WTC11 (cell line): Measurements from ENCODE around the gene IGSF9B. TPM values are rescaled to one million over a fixed set of nuclear protein-coding genes. Genes with fewer than 3 reads are reported as not detected.

Source experiments
- ATAC-seq: fragments of 200-7000 bp; cut with Tn5 transposase; 2 replicates; pipeline ENCODE4 v1.10.0; 2021; ENCODE audit warnings: mild to moderate bottlenecking, moderate library complexity
- CTCF ChIA-PET: fragments of 300-600 bp; sonication (Branson Sonifier 250); formaldehyde crosslinking; loops from one replicate; lab custom pipeline; 2021; ENCODE audit warnings: antibody characterized with exemption; lab: Charles Lee
- POLR2A ChIA-PET: fragments of 350-600 bp; sonication (Branson Sonifier 250); formaldehyde crosslinking; loops from one replicate; lab custom pipeline; 2021; ENCODE audit warnings: antibody characterized with exemption; lab: Charles Lee
- DNase-seq: peaks from one replicate; pipeline ENCODE4 v3.0.0; 2021; ENCODE audit warnings: low spot score
- H3K27ac Mint-ChIP-seq: 2 replicates; pipeline ENCODE4 v1.8.0; 2021; ENCODE audit warnings: mixed read lengths
- H3K27me3 Mint-ChIP-seq: 2 replicates; pipeline ENCODE4 v1.8.0; 2021; ENCODE audit warnings: low read depth, mild to moderate bottlenecking, moderate library complexity, mixed read lengths
- H3K36me3 Mint-ChIP-seq: 2 replicates; pipeline ENCODE4 v1.8.0; 2021; ENCODE audit warnings: mixed read lengths
- H3K4me1 Mint-ChIP-seq: 2 replicates; pipeline ENCODE4 v1.8.0; 2022; ENCODE audit warnings: mixed read lengths
- H3K4me3 Mint-ChIP-seq: 2 replicates; pipeline ENCODE4 v1.8.0; 2021; ENCODE audit warnings: mild to moderate bottlenecking, moderate library complexity, mixed read lengths
- H3K9me3 Mint-ChIP-seq: 2 replicates; pipeline ENCODE4 v1.8.0; 2021; ENCODE audit warnings: mixed read lengths
- AR ChIP-seq: fragments of 250-450 bp; sonication (Bioruptor Pico); IDR thresholded peaks from 2 replicates; pipeline ENCODE4 v1.9.0; 2021; ENCODE audit warnings: mild to moderate bottlenecking
- ATF2 ChIP-seq: sonication (generic); formaldehyde crosslinking; IDR thresholded peaks from 2 replicates; pipeline ENCODE4 v1.8.1; 2022; ENCODE audit warnings: low read depth, missing genetic modification reagents, borderline replicate concordance
- CBFB ChIP-seq: sonication (generic); formaldehyde crosslinking; IDR thresholded peaks from 2 replicates; pipeline ENCODE4 v1.8.1; 2022; ENCODE audit warnings: mild to moderate bottlenecking, low read depth, missing genetic modification reagents
- CREM ChIP-seq: sonication (generic); formaldehyde crosslinking; IDR thresholded peaks from 2 replicates; pipeline ENCODE4 v1.8.1; 2022; ENCODE audit warnings: mild to moderate bottlenecking, missing genetic modification reagents, moderate library complexity
- ELF4 ChIP-seq: sonication (generic); formaldehyde crosslinking; IDR thresholded peaks from 2 replicates; pipeline ENCODE4 v1.8.1; 2022; ENCODE audit warnings: low read depth, mild to moderate bottlenecking, moderate library complexity, missing genetic modification reagents
- FOXK1 ChIP-seq: sonication (generic); formaldehyde crosslinking; IDR thresholded peaks from 2 replicates; pipeline ENCODE4 v1.8.0; 2022; ENCODE audit warnings: mild to moderate bottlenecking, moderate library complexity, missing genetic modification reagents
- GRHL2 ChIP-seq: fragments of 250-450 bp; sonication (Bioruptor Pico); IDR thresholded peaks from 2 replicates; pipeline ENCODE4 v1.8.0; 2022; ENCODE audit warnings: mild to moderate bottlenecking, moderate library complexity; ENCODE audit not compliant: insufficient replicate concordance, severe bottlenecking
- JAZF1 ChIP-seq: fragments of 250-450 bp; sonication (Bioruptor Pico); IDR thresholded peaks from 2 replicates; pipeline ENCODE4 v1.9.0; 2021; ENCODE audit warnings: moderate library complexity, mild to moderate bottlenecking, inconsistent platforms
- NR1H2 ChIP-seq: sonication (generic); formaldehyde crosslinking; IDR thresholded peaks from 2 replicates; pipeline ENCODE4 v1.9.0; 2021; ENCODE audit warnings: mild to moderate bottlenecking, moderate library complexity, missing genetic modification reagents
- PRDM15 ChIP-seq: sonication (generic); formaldehyde crosslinking; IDR thresholded peaks from 2 replicates; pipeline ENCODE4 v1.8.0; 2022; ENCODE audit warnings: missing genetic modification reagents
- PRRX2 ChIP-seq: fragments of 250-450 bp; sonication (Bioruptor Pico); IDR thresholded peaks from 2 replicates; pipeline ENCODE4 v1.8.0; 2021; ENCODE audit warnings: mild to moderate bottlenecking
- SMAD4 ChIP-seq: sonication (generic); formaldehyde crosslinking; IDR thresholded peaks from 2 replicates; pipeline ENCODE4 v1.8.0; 2022; ENCODE audit warnings: mild to moderate bottlenecking, missing genetic modification reagents
- SOX15 ChIP-seq: fragments of 250-450 bp; sonication (Bioruptor Pico); IDR thresholded peaks from 2 replicates; pipeline ENCODE4 v1.9.0; 2021; ENCODE audit warnings: mild to moderate bottlenecking
- STAT6 ChIP-seq: sonication (generic); formaldehyde crosslinking; conservative IDR thresholded peaks from 2 replicates; pipeline ENCODE4 v1.8.1; 2023; ENCODE audit warnings: mild to moderate bottlenecking, low read depth, missing genetic modification reagents, moderate library complexity
- TP53 ChIP-seq: sonication (generic); formaldehyde crosslinking; IDR thresholded peaks from 2 replicates; pipeline ENCODE4 v1.8.1; 2023; ENCODE audit warnings: mild to moderate bottlenecking, missing genetic modification reagents
- ZNF121 ChIP-seq: sonication (generic); formaldehyde crosslinking; IDR thresholded peaks from 2 replicates; pipeline ENCODE4 v1.8.0; 2023; ENCODE audit warnings: missing genetic modification reagents
- ZNF138 ChIP-seq: sonication (generic); formaldehyde crosslinking; conservative IDR thresholded peaks from 2 replicates; pipeline ENCODE4 v1.8.1; 2022; ENCODE audit warnings: mild to moderate bottlenecking, moderate library complexity, missing genetic modification reagents
- ZNF219 ChIP-seq: sonication (generic); formaldehyde crosslinking; IDR thresholded peaks from 2 replicates; pipeline ENCODE4 v1.8.0; 2023; ENCODE audit warnings: missing genetic modification reagents, mild to moderate bottlenecking, borderline replicate concordance
- ZNF232 ChIP-seq: sonication (generic); formaldehyde crosslinking; IDR thresholded peaks from 2 replicates; pipeline ENCODE4 v1.8.0; 2022; ENCODE audit warnings: mild to moderate bottlenecking, missing genetic modification reagents
- ZNF281 ChIP-seq: sonication (generic); formaldehyde crosslinking; IDR thresholded peaks from 2 replicates; pipeline ENCODE4 v1.8.0; 2023; ENCODE audit warnings: mild to moderate bottlenecking, missing genetic modification reagents
- ZNF396 ChIP-seq: fragments of 250-450 bp; sonication (Bioruptor Pico); IDR thresholded peaks from 2 replicates; pipeline ENCODE4 v1.8.0; 2021; ENCODE audit warnings: mild to moderate bottlenecking, moderate library complexity, borderline replicate concordance
- ZNF416 ChIP-seq: fragments of 250-450 bp; sonication (Bioruptor Pico); IDR thresholded peaks from 2 replicates; pipeline ENCODE4 v1.9.0; 2021; ENCODE audit warnings: mild to moderate bottlenecking, inconsistent platforms
- ZNF423 ChIP-seq: fragments of 250-450 bp; sonication (Bioruptor Pico); IDR thresholded peaks from 2 replicates; pipeline ENCODE4 v2.1.2; 2022; ENCODE audit warnings: mild to moderate bottlenecking, moderate library complexity
- total RNA-seq: library from RNA; stranded (reverse); gene quantifications from 3 replicates; pipeline ENCODE4 v1.2.3, GENCODE V29; 2021

The IGSF9B gene
- total RNA-seq, 1 experiment from 2014 or later: 52.7 TPM

GRCh38 chr11:133926466-133927246 is 30.1 kb downstream of the IGSF9B start:
- DNase-seq (no peak), ATAC-seq (no peak)
- Mint-ChIP-seq H3K4me3 (no peak overlapping the region), H3K27me3 (no peaks in the 10 kb centered on the region), H3K27ac (no peak overlapping the region), H3K4me1 (peaks cover 7% of the 10 kb centered on the region), H3K9me3 (no peaks in the 10 kb centered on the region), H3K36me3 (peaks cover 35% of the 10 kb centered on the region)
- TF ChIP-seq FOXK1 (CRISPR knock-in tag) (no peak), JAZF1 (CRISPR knock-in tag) (no peak), ATF2 (CRISPR knock-in tag) (no peak), GRHL2 (CRISPR knock-in tag) (no peak), ZNF281 (no peak), ZNF121 (no peak), ZNF423 (CRISPR knock-in tag) (no peak), ZNF219 (CRISPR knock-in tag) (no peak), CBFB (CRISPR knock-in tag) (no peak), ZNF396 (CRISPR knock-in tag) (no peak), PRRX2 (no peak), SOX15 (CRISPR knock-in tag) (no peak)
- ChIA-PET CTCF (interaction anchor here (1.3 to 2.7 kb wide), 11 partner anchors 9 to 172 kb away, joined by 3 to 37 read pairs (median 11); no protein-coding TSS in a partner anchor), POLR2A (no interaction called here)

- ChIA-PET POLR2A (no interaction called here), CTCF (no interaction called here)
- Mint-ChIP-seq H3K4me3 (no peak overlapping the region), H3K9me3 (no peaks in the 10 kb centered on the region), H3K4me1 (peaks cover 7% of the 10 kb centered on the region), H3K27ac (no peak overlapping the region), H3K36me3 (peaks cover 41% of the 10 kb centered on the region), H3K27me3 (no peaks in the 10 kb centered on the region)
- no peak for ATAC-seq
- no peak for DNase-seq
- TF ChIP-seq ZNF232 (CRISPR knock-in tag) (no peak), SOX15 (CRISPR knock-in tag) (no peak), CREM (CRISPR knock-in tag) (no peak), ZNF121 (no peak), TP53 (CRISPR knock-in tag) (no peak), ZNF138 (CRISPR knock-in tag) (no peak), ZNF416 (CRISPR knock-in tag) (no peak), AR (CRISPR knock-in tag) (no peak), ELF4 (CRISPR knock-in tag) (no peak), PRDM15 (CRISPR knock-in tag) (no peak), STAT6 (no peak), NR1H2 (CRISPR knock-in tag) (no peak), SMAD4 (CRISPR knock-in tag) (no peak)
Observed at GRCh38 chr11:133925756-133926155, 31.0 kb downstream of the IGSF9B start.
